ENCODE data around the gene HEY2.
A peak's percentile ranks its signal among the peaks of the same experiment; 100 is the strongest.

The HEY2 gene

DNA sequence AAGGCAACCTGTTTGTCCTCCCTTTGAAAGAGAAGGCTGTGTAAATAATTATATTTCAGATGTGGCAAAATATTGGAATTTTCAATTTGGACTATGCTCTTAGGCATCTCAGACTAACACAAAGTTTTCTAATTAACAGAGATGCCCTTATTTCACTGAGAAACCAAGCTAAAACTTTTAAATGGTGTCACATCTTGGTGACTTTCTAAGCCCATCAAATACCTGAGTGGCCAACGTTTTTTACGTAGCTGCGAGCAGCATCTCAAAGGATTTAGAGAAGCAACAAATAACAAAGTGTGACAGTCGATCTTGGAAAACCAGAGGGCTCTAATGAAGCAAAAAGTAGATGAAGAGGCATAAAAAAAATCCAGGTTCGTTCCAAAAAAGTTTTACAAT, 3.4 kb upstream of the HEY2 start:
- no peak for DNase-seq (ENCODE audit: extremely low spot score)
- TF ChIP-seq TARDBP (IDR thresholded peaks at IDR 0.05) (no peak), PKNOX1 (IDR thresholded peaks at IDR 0.05) (no peak), LEF1 (IDR thresholded peaks at IDR 0.05; ENCODE audit: borderline replicate concordance) (no peak), NFRKB (IDR thresholded peaks at IDR 0.05) (no peak), FOXA1 (IDR thresholded peaks at IDR 0.05) (no peak), ZNF384 (IDR thresholded peaks at IDR 0.05) (no peak), CTBP1 (IDR thresholded peaks at IDR 0.05; ENCODE audit: borderline replicate concordance) (no peak), L3MBTL2 (conservative IDR thresholded peaks at IDR 0.05) (no peak), FOXM1 (IDR thresholded peaks at IDR 0.05; ENCODE audit: borderline replicate concordance) (no peak), ARNT (IDR thresholded peaks at IDR 0.05) (no peak), ELF4 (IDR thresholded peaks at IDR 0.05) (no peak), FOXK2 (IDR thresholded peaks at IDR 0.05) (no peak), SP1 (IDR thresholded peaks at IDR 0.05) (no peak), HDGF (IDR thresholded peaks at IDR 0.05; ENCODE audit: borderline replicate concordance) (no peak), BHLHE40 (IDR thresholded peaks at IDR 0.05; ENCODE audit: borderline replicate concordance) (no peak), SUZ12 (IDR thresholded peaks at IDR 0.05) (no peak)
- ChIA-PET CTCF (interaction anchor here (0.9 to 1.5 kb wide), 4 partner anchors 15 to 432 kb away, joined by 3 to 5 read pairs (median 4); no protein-coding TSS in a partner anchor), POLR2A (interaction anchor here (0.8 to 1.7 kb wide), 6 partner anchors 16 to 162 kb away, joined by 3 to 6 read pairs (median 4); partner anchors contain the start of gene NCOA7)

DNA sequence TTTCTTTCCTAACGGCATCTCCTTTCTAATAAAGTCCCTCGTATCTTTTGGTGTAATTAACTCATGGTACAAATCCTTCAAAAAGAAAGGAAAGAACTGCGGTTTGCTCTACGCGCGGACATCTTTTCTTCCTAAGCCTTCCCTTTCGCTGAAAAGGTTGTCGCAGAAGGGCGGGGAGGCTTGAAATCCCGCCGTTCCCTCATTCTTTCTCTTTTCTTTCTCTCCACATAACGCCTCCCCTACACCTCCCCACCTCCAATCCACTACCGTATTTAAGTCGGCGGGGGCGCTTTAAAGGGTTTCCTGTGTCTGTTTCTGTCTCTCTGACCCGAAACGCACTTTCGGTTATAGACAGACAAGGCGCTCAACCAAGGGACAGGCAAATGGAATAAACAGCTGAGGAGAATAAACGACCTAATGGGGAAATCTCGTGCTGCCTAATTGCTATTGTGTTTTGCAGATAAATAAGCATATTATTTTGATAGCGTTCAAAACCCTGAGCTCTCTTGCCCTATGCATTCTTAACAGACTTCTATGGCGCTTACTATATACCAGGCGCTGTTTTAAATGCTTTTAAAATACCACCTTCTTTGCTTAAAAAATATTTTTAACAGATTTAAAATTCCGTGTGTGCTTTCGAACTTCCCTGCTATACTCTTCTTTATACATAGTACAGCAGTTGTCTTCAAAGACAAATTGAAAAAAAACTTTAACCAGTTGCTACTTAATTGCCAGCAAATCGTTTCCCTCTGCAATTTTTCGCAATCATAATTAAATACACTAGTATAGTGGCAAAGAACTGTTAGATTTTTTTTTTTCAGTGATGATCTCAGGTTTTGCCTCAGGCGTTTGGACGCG, 2.5 kb upstream of the HEY2 start:
- TF ChIP-seq BHLHE40 (IDR thresholded peaks at IDR 0.05; ENCODE audit: borderline replicate concordance) (no peak), FOXM1 (IDR thresholded peaks at IDR 0.05; ENCODE audit: borderline replicate concordance) (no peak), LEF1 (IDR thresholded peaks at IDR 0.05; ENCODE audit: borderline replicate concordance) (no peak), PKNOX1 (IDR thresholded peaks at IDR 0.05) (peak; percentile 27; the same call in 1 of the 2 replicates), CTBP1 (IDR thresholded peaks at IDR 0.05; ENCODE audit: borderline replicate concordance) (no peak; the same call in 1 of the 2 replicates), FOXA1 (IDR thresholded peaks at IDR 0.05) (no peak), HDGF (IDR thresholded peaks at IDR 0.05; ENCODE audit: borderline replicate concordance) (no peak), L3MBTL2 (conservative IDR thresholded peaks at IDR 0.05) (peak; percentile 44; the same call in 1 of the 2 replicates), ZNF384 (IDR thresholded peaks at IDR 0.05) (no peak), ARNT (IDR thresholded peaks at IDR 0.05) (no peak), SP1 (IDR thresholded peaks at IDR 0.05) (no peak)
- ChIA-PET CTCF (interaction anchor here (0.6 to 0.7 kb wide), 2 partner anchors 216 to 244 kb away, joined by 3 read pairs; no protein-coding TSS in a partner anchor), POLR2A (interaction anchor here (0.6 to 1.8 kb wide), 6 partner anchors 10 to 431 kb away, joined by 3 to 5 read pairs (median 4); no protein-coding TSS in a partner anchor)
- peak; percentile 52 for DNase-seq (ENCODE audit: extremely low spot score)

GRCh38 chr6:125747589-125748405, 1.6 kb upstream of the HEY2 start:
- DNase-seq (ENCODE audit: extremely low spot score), result peak; percentile 44
- ChIA-PET CTCF (interaction anchor here (0.6 kb wide), 1 partner anchor 215 kb away, joined by 3 read pairs; no protein-coding TSS in a partner anchor), POLR2A (interaction anchor here (0.6 to 1.8 kb wide), 12 partner anchors 9 to 432 kb away, joined by 3 to 5 read pairs (median 3); no protein-coding TSS in a partner anchor)
- no peak for TF ChIP-seq HDGF (IDR thresholded peaks at IDR 0.05; ENCODE audit: borderline replicate concordance)
- TF ChIP-seq CTBP1 (IDR thresholded peaks at IDR 0.05; ENCODE audit: borderline replicate concordance), result peak; percentile 55; the same call in 1 of the 2 replicates
- peak; percentile 20; the same call in 1 of the 2 replicates for TF ChIP-seq L3MBTL2 (conservative IDR thresholded peaks at IDR 0.05)

DNA sequence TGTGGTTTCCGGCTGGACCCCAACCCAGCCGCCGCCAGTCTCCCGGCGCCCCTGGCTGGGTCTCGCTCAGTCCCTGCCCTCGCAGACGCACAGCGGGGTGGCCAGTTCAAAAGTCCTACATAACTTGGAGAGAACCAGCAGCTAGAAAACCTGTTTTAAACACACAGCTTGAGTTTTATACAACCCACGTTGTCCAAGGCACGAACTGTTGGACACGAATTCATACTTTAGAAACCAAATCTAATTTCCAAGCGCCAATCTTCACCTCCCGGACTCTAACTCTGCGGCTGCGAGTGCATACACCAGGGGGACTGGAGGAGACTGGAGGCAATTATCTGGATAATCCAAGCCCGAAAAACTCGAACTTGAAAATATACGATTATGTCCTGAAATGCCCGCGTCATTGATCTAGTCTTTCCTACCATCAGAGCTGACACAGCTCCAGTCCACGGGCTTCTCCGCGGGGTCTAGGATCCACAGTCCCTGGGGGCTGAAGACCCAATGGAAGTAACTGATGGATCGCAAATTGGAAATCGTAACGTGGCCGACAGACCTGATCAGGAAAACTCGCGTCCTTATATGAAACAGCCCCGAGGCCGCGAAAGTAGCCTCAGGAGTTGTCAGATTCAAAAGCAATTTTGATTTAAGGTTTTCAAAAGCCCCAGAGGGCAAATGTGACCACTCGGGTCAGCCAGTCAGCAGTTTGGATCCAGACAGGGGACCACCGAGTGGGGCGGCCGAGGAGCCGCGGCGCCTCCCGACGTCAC, 843 bp upstream of the HEY2 start:
- CTCF ChIA-PET, result no interaction called here
- peak; percentile 29 for DNase-seq (ENCODE audit: extremely low spot score)
- TF ChIP-seq PKNOX1 (IDR thresholded peaks at IDR 0.05) (peak; percentile 70; the same call in 1 of the 2 replicates), SUZ12 (IDR thresholded peaks at IDR 0.05) (no peak)
- POLR2A ChIA-PET, result interaction anchor here (0.7 to 1.8 kb wide), 8 partner anchors 10 to 386 kb away, joined by 3 to 5 read pairs (median 3); no protein-coding TSS in a partner anchor
